GM21515 (cell line): ENCODE results near the gene HUS1B.

ENCODE experiments used
- ATAC-seq: cut with Tn5 transposase; IDR thresholded peaks from one replicate; pipeline ENCODE4 v1.9.1; 2021; ENCODE audit not compliant: unreplicated experiment

The HUS1B gene

GRCh38 chr6:624979-625378 lies 31.9 kb downstream of the HUS1B start:
- no peak for ATAC-seq

- ATAC-seq = no peak
Measured at GRCh38 chr6:622462-622861, 34.4 kb downstream of the HUS1B start.

GRCh38 chr6:621931-622330 lies 35.0 kb downstream of the HUS1B start:
- no peak for ATAC-seq

GRCh38 chr6:620950-621349 lies 36.0 kb downstream of the HUS1B start:
- no peak for ATAC-seq

GRCh38 chr6:620166-620565 lies 36.7 kb downstream of the HUS1B start:
- ATAC-seq = no peak

- no peak for ATAC-seq
Measured at GRCh38 chr6:617456-618100, 39.3 kb downstream of the HUS1B start.

- no peak for ATAC-seq
Measured at GRCh38 chr6:613981-614380, 42.9 kb downstream of the HUS1B start.

- ATAC-seq = no peak
Measured at GRCh38 chr6:611928-612327, 45.0 kb downstream of the HUS1B start.

GRCh38 chr6:610882-611281 lies 46.0 kb downstream of the HUS1B start:
- ATAC-seq = no peak

- ATAC-seq = no peak
Measured at GRCh38 chr6:609905-610304, 47.0 kb downstream of the HUS1B start.

GRCh38 chr6:606829-607379 lies 50.0 kb downstream of the HUS1B start:
- ATAC-seq = no peak
